Hematopoietic multipotent progenitor cell (in vitro differentiated cells): ENCODE measurements around the gene RUNX1. TPM values are rescaled to one million over a fixed set of nuclear protein-coding genes. Genes with fewer than 3 reads are reported as not detected.

ENCODE experiments used
- DNase-seq, 3 donors: peaks; one replicate each; pipeline ENCODE4 v3.0.0-alpha.2; 2011 to 2015; ENCODE audit warnings: low read depth in 2 of 3, low spot score in 2 of 3
- total RNA-seq: library from RNA; depleted of rRNA; stranded (reverse); fragments of >200 nt; gene quantifications from one replicate; pipeline ENCODE4 v1.2.3, GENCODE V29; 2012

RUNX1 gene
- total RNA-seq = 192 TPM

- DNase-seq = peak in 2 of 3 donors; percentile 95 to 97
Measured at GRCh38 chr21:35048706-35049617, at the start of gene RUNX1. RUNX1 (minus strand) TSS chr21:35049302.

GRCh38 chr21:35097525-35097924 lies 48.4 kb upstream of the RUNX1 start:
- DNase-seq = no peak

GRCh38 chr21:35096959-35097358 lies 47.9 kb upstream of the RUNX1 start:
- DNase-seq = no peak

DNA sequence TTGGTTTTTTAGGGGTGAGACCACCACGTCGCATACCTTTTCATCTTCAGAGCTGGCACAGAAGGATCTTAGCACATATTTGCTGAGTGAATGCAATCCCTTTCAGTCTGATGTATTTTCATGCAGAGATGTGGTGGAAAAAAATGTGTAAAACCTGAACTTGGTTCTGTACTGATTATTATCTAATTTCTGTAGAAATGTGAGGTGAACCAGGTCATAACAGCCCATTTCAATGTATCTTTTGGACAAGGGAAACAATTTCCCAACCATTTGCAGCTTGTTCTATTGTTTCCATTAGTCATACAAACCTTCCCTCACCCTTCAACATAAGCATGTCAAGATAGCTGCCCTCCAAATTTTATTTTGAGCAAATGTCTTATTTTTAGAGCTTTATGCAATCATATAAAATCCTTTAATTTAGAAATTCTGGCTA lies 46.8 kb upstream of the RUNX1 start:
- DNase-seq = no peak

DNA sequence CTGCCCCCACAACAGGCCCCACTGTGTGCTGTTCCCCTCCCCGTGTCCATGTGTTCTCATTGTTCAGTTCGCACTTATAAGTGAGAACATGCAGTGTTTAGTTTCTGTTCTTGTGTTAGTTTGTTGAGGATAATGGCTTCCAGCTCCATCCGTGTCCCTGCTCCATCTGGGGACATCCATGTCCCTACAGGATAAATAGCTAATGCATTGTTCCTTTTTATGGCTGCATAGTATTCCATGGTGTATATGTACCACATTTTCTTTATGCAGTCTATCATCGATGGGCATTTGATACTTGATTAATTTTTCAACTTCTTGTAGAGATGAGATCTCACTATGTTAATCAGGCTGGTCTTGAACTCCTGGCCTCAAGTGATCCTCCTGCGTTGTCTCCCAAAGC lies 44.4 kb upstream of the RUNX1 start:
- no peak for DNase-seq

- no peak for DNase-seq
Measured at GRCh38 chr21:35091496-35091895, 42.4 kb upstream of the RUNX1 start.

DNA sequence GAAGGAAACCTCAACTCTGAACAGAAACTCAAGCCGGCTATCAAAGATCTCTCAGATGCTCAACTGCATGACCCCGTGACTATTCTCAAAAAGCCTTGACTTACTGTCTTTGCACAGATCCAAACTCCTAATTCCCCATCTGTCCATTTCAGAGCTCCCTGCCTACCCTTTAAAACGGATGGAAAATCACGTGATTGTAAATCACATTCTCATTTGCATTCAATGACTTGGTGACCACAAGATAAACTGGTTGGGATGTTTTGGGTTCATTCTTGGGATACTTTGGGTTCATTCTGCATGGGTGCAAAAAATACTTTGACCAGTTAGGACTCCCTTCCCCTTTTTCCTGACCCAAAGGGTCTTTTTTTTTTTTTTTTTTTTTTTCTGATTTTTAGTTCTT lies 41.3 kb upstream of the RUNX1 start:
- DNase-seq = no peak

- DNase-seq = no peak
Measured at GRCh38 chr21:35088319-35088771, 39.2 kb upstream of the RUNX1 start.

DNA sequence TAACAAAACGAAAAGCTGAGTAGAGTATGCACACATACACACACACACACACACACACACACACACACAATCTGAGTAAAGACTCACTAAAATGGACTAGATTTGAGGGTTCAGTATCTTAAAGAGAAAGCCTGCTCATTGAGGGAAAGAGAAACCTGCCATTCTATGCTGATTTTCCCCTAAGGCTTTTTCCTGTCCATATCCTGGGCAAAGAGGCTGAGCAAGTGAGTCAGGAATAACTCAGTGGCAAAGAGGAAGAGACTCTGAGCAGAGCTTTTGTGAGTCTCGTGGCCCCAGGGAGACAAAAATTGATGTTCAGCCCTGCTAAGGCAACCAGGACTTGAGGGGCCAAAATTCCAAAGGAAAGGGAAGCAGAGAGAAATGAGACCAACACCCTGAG lies 37.3 kb upstream of the RUNX1 start:
- no peak for DNase-seq

- DNase-seq = no peak
Measured at GRCh38 chr21:35084869-35085268, 35.8 kb upstream of the RUNX1 start.

DNA sequence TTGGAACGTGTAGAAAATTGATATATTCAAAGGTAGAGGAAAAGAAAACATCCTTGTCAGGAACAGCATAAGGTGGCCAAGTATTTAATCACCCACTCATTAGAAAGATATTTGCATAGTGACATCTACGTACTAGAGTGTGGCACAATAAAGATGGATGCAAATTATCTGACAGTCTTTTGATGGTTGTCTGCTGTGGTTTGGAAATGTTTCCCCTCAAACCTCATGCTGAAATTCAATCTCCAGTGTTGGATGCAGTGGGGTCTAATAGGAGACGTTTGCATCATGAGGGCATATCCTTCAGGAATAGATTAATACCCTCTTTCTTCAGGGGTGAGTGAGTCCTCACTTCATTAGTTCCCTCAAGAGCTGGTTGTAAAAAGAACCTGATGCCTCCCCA lies 34.1 kb upstream of the RUNX1 start:
- no peak for DNase-seq

GRCh38 chr21:35081861-35082260 lies 32.8 kb upstream of the RUNX1 start:
- no peak for DNase-seq

GRCh38 chr21:35079181-35079580 lies 30.1 kb upstream of the RUNX1 start:
- no peak for DNase-seq

DNA sequence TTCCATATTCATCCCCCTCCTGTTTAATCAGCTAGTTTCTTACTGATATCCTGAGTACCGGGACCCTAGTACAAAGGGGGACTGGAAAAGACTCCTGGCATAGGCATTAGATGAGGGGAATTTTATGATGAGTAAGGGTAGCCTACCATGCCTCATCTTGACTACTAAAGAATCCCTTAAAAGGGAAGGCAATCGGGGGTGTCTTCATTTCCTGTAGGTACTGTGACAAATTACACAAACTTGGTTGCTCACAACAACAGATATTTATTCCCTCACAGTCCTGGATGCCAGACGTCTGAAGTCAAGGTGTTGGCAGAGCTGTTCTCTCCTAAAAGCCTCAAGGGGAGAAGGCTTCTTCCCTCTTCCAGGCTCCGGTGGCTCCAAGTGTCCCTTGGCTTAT lies 28.9 kb upstream of the RUNX1 start:
- DNase-seq = no peak

DNA sequence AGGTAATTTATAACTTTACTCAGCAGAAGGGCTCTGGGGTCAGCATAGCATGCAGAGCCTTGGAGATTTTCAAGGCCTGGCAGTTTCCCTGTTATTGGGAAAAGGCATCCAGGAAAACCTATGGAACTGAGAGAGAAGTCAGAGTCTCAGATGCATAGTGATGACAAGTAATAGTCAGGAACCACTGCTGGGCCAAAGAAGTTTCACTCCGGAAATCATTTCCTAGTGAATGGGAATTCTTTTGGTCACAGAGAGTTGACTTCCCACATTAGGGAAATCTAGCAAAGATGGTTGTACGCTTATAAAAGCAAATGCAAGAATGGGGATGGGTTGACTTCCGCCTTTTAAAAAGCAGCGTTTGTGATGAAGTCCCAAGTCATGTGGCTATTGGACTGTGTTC lies 28.4 kb upstream of the RUNX1 start:
- no peak for DNase-seq

GRCh38 chr21:35075546-35075945 lies 26.4 kb upstream of the RUNX1 start:
- DNase-seq = peak in 1 of 3 donors; percentile 7

- no peak for DNase-seq
Measured at GRCh38 chr21:35072960-35073359, 23.9 kb upstream of the RUNX1 start.

GRCh38 chr21:35072557-35072956 lies 23.5 kb upstream of the RUNX1 start:
- DNase-seq = no peak

DNA sequence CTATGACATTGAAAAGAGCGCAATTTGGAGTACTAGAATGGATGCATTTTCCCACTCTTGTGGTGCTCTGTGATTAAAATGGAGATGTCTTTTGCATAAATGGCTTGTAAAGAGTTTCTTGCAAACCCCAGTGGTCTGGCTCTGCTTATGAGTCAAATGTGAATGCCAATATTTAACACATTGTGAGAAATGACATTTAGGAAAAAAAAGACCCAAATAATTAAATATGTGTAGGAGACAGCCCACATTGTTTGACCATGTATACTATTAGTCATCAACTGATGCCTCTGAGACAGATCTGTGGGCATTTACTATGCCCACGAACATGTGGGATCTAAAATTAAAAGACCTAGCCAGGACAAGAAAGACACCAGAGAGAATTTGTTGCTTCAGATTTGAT lies 22.2 kb upstream of the RUNX1 start:
- no peak for DNase-seq

- no peak for DNase-seq
Measured at GRCh38 chr21:35070436-35070835, 21.3 kb upstream of the RUNX1 start.

DNA sequence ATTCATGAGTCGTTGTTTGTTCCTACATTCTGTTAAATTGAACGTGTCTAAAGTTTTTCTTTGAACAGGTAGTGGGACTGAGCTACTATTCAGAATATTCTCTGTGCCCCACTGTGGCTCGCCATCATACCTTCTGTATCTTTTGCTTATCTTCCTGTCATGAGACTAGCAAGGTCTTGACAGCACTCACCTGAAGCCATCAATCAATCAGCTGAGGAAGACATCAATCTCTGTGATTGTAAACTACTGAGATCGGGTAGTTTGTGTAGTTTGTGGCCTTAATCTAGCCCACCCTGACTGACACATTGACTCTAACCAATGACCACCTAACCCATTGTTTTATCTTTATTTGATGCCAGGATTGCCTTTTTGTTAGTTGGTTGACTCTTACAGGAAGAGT lies 17.7 kb upstream of the RUNX1 start:
- DNase-seq = no peak

GRCh38 chr21:35063428-35064172 lies 14.5 kb upstream of the RUNX1 start:
- DNase-seq = no peak
